GM12874 (cell line): ENCODE results near the gene TRIM22.

Source experiments
- TF ChIP-seq, protein P1 (sequence below): IDR thresholded peaks from 2 replicates; pipeline ENCODE4 v1.5.1; 2011; ENCODE audit warnings: low read depth, mild to moderate bottlenecking, control low read depth, low read length, moderate library complexity; ENCODE audit not compliant: insufficient read depth

Gene TRIM22

GRCh38 chr11:5665051-5665570 is 24.5 kb upstream of the TRIM22 start:
- TF ChIP-seq, protein P1, sequence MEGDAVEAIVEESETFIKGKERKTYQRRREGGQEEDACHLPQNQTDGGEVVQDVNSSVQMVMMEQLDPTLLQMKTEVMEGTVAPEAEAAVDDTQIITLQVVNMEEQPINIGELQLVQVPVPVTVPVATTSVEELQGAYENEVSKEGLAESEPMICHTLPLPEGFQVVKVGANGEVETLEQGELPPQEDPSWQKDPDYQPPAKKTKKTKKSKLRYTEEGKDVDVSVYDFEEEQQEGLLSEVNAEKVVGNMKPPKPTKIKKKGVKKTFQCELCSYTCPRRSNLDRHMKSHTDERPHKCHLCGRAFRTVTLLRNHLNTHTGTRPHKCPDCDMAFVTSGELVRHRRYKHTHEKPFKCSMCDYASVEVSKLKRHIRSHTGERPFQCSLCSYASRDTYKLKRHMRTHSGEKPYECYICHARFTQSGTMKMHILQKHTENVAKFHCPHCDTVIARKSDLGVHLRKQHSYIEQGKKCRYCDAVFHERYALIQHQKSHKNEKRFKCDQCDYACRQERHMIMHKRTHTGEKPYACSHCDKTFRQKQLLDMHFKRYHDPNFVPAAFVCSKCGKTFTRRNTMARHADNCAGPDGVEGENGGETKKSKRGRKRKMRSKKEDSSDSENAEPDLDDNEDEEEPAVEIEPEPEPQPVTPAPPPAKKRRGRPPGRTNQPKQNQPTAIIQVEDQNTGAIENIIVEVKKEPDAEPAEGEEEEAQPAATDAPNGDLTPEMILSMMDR = no peak

GRCh38 chr11:5665746-5666401 is 23.7 kb upstream of the TRIM22 start:
- TF ChIP-seq, protein P1 = no peak

GRCh38 chr11:5666402-5666793 is 23.2 kb upstream of the TRIM22 start:
- TF ChIP-seq, protein P1 = no peak

DNA sequence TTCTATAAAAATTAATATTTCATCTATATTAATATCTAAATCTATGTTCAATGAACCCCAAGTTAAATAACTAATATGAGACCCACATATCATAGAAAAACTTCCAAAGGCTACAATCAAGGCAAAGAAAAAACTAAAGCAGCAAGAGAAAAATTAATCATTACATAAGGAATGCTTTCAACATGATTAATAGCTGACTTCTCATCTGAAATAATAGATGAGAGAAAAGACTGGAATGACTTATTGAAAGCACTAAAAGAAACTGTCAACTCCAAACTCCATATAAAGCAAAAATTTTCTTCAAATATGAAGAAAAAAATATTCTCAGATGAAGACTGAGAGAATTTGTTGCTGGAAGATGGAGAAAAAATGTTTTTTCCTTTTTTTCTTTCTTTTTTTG is 17.8 kb upstream of the TRIM22 start:
- TF ChIP-seq, protein P1 = no peak

GRCh38 chr11:5674391-5674790 is 15.2 kb upstream of the TRIM22 start:
- TF ChIP-seq, protein P1 = no peak

DNA sequence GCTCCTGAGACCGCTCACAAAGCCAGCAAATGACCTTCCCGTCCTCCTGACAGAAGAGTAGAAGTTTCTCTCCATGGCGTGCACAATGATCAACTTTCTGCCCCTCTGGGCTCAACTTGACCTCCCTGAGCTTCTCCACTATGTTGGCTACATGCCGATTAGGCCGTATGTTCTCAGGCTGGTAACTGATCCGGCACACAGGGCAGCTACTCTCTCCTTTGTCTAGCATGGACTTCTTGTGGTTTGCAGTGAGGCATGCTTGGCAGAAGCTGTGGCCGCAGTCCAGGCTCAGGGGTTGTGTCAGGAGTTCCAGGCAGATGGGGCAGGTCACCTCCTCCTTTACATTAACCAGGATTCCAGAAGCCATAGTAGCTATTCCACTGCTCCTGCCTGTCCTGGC is 9.8 kb upstream of the TRIM22 start:
- TF ChIP-seq, protein P1 = no peak

DNA sequence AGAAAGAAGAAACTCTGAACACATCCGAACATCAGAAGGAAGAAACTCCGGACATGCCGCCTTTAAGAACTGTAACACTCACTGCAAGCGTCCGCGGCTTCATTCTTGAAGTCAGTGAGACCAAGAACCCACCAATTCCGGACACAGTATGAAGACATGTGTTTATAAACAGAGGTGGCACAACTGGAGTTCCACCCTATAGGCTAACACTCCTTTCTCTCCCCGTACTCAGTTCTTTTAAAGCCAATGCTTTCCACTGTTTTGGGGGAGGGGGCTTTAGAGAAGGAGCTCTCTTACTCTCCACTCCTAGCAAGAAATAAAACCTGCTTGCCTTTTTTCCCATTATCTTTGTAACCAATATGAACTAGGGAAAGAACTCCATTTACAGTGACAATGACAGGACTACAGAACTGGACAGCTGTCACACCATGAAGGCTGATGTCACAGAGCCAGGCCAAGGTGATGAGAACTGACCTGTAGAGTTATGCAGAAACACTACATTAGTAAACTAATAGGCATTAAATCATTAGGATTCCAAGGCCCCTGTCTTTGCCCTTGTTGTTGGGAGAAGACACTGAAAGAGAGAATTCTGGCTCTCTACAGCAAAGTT is 5.4 kb upstream of the TRIM22 start:
- TF ChIP-seq, protein P1 = no peak
